ENCODE results near the gene PHETA1.

GRCh38 chr12:111312708-111313107 is 56.2 kb downstream of the PHETA1 start:
- no peak for TF ChIP-seq CTCF (IDR thresholded peaks at IDR 0.05)
- no peak for TF ChIP-seq ATF3 (CRISPR knock-in tag; conservative IDR thresholded peaks at IDR 0.05)
- no peak for TF ChIP-seq TEAD4 (CRISPR knock-in tag; IDR thresholded peaks at IDR 0.05)
- no peak for TF ChIP-seq HMGA2 (CRISPR knock-in tag; IDR thresholded peaks at IDR 0.05)
- TF ChIP-seq ZSCAN18 (CRISPR knock-in tag; IDR thresholded peaks at IDR 0.05): no peak
- no peak for TF ChIP-seq NR2C2 (CRISPR knock-in tag; IDR thresholded peaks at IDR 0.05)
- TF ChIP-seq NR3C1 (CRISPR knock-in tag; conservative IDR thresholded peaks at IDR 0.05; ENCODE audit: low read depth): no peak
- no peak for TF ChIP-seq SMAD4 (CRISPR knock-in tag; IDR thresholded peaks at IDR 0.05)
- no peak for TF ChIP-seq STAT6 (CRISPR knock-in tag; conservative IDR thresholded peaks at IDR 0.05; ENCODE audit: low read depth)
- TF ChIP-seq FOXP1 (CRISPR knock-in tag; IDR thresholded peaks at IDR 0.05; ENCODE audit: borderline replicate concordance): no peak
- no peak for TF ChIP-seq ZNF138 (CRISPR knock-in tag; conservative IDR thresholded peaks at IDR 0.05)

Data from WTC11 (cell line).